ENCODE measurements around the gene CHRNA7.

CHRNA7 gene

DNA sequence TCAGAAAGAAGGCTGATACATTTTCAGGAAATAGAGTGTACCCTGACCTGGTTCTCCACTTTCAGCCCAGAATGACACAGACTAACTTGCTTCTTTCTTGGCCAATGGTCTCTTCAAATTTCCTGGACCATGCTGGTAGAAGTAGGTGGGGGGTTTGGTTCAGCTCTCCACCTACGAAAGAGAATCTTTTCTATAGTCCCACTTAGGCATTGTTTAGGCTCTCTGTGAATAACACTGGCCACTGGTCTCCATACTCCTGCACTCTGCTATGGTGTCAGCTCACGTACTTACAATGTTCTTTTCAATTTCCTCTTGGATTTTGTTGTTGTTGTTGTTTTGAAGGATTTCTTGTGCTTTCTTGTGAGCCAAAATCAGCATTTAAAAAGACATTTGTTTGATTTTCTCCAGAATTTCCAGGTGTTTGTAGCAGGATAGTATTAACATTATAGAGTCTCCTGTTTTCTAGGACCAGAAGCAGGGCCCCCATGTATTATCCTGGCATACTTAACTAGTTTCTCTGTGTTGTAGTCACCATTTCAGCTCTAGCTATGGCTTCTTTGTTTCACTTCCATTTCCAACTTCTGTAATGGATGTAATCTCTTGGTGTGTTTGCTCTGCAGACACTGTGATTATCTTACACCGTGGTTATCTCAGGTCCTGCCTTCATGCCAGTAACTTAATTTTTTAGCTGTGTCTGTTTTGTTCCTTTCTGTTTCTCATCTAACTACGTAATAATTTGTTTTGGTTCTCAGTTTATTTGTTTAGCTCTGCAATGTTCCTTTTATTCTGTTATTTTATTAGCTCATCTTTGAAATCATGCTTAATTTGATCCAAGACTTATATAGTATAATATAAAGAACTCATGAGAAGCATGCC, 61.4 kb downstream of the CHRNA7 start:
- no peak for DNase-seq

DNA sequence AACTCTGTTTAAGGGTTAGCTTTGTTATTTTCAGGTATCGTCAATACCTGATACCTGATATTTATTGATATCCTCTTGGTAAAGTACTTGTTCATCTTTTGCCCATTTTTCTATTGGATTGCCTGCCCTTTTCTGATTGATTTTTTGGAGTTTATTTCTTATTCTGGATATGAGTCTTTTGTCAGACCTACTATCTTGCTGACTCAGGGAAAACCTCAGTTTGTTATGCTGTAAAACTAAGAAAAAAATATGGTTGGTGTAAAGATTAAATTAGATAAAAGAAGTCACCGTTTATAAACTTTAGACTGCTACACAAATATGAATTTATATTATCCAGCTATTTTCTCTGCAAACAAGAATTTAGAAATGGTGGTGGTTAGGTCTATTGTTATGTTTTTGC, 65.9 kb downstream of the CHRNA7 start:
- no peak for DNase-seq

GRCh38 chr15:32096916-32097617, 66.8 kb downstream of the CHRNA7 start:
- no peak for DNase-seq

DNA sequence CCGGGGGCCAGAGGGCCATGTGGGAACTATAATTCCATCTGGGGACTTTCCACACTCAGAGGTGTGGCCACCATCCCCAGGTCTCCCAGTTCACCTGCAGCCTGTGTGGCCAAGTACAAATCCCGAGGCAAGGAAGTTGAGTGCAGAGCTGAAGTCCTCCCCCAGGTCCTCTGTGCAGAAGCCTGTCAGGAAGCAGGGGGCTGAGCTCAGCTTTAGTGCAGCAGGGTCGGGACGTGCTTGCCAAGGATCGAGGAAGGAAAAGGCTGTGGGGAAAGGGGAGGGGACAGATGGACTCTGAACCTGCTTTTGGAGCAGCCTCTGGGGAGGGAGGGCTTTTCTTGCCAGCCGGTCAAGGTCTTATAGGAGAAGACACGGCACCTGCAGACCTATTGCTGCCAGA, 67.7 kb downstream of the CHRNA7 start:
- no peak for DNase-seq

- no peak for DNase-seq
These were observed 68.9 kb downstream of the CHRNA7 start for GRCh38 chr15:32099097-32099785.

GRCh38 chr15:32099956-32100684, 69.8 kb downstream of the CHRNA7 start:
- no peak for DNase-seq

DNA sequence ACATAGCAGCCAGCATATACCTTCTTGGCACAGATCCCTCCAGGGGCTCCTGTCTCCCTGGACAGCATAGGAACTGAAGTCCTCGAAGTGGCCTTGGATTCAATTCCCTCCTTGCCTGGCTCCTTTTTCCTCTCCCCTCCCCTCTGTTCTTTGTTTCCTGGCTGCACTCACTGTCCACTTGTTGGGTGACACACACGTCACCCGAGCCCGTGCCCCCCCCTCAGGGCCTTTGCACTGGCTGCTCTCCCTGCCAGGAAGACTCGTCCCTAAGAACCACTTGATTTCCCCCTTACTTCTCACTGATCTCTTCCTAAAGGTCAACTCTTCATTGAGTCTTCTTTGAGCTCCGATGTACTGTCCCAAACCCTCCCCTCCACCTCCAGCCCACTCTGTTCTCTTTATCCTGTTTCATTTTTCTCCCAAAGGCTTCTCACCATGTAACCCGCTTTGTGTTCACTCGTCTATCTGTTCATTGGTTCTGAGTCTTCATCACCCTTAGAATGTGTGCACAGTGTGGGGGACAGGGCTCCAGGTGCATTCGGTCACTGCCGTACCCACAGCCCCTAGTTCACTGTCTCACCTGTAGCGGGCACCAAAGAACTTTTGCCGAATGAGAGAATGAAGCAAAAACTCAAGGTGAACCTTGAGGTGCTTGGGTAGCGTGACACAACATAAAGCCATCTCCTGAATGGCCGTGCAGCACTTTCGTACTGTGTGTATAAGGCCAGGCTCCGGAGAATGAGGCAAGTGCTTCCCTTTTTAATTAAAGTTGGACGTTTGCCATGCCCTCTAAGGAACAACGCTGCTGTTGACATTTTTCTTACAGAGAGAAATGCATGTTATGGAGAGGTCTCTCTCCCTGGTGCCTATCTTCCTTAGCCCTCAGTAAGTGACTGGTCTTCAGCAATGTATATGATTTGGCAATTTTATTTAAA, 74.0 kb downstream of the CHRNA7 start:
- no peak for DNase-seq

GRCh38 chr15:32105258-32106241, 75.2 kb downstream of the CHRNA7 start:
- no peak for DNase-seq

DNA sequence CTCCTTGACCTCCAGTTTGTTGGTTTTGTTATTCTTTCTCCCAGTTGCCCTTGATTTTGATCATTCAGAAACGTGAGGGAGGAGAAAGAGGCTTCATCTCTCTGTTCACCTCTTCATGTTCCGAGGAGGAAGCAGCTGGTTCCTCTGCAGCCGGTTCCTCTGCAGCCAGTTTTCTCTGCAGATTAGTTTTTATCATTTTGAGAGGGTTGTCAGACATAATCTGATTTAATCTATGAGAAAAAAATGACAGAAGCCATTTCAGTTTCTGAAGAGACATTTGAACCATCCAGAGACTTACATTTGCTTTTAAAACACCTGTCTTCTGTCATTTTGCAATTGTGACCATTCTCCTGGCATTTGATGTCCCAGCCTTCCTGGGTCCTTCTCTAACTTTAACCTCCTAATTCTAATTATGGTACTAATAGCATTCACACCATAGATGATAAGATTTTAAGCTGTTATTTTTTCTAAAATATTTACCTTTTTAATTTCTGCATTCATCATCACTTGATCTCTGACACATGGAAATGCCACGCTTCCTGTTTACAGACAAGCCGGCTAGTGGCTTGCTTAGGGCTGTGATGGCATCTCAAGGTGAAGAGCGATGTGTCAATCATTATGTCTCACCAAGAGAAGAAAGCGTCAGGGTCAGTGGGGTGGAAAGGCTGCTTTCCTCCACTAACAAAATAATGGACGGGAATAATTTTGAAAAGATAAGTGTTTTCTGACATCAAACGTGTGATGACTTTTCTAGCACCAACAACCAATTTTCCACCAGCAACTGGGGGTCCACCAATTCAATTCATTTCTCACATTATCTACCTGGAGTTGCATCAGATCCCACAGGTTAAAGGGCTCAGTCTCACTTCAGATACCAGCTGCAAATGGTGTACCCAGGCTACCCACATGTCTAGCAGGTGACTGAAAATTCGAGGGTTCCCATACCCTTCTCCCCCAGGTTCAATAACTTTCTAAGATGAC, 76.4 kb downstream of the CHRNA7 start:
- no peak for DNase-seq

DNA sequence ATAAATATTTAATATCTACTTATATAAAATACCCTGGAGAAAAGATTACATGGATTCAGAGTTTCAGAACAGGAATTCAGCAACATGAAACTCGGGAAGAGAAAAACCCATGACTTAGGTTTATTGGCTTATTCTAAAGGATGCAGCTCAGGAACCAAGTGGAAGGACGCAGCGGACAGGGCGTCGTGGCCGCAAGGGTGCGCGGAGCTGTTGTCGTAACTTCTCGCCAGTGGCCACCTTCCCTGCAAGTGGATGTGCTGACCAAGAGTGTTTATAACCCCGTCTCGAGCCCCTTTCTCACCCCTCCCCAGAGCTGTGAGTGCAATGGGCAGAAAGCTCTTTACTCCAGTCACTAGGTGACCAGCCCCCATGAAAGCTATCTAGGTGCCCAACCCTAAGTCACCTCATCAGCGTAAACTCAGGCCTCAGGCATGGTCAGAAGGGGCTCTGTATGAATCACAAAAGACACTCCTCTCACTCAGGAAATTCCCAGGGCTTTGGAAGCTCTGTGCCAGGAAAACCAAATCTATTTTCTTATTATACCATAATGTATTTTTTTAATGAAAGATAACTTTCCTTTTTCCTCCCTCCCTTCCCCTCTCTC, 77.3 kb downstream of the CHRNA7 start:
- no peak for DNase-seq

- DNase-seq: no peak
These were observed 78.3 kb downstream of the CHRNA7 start for GRCh38 chr15:32108661-32109060.

DNA sequence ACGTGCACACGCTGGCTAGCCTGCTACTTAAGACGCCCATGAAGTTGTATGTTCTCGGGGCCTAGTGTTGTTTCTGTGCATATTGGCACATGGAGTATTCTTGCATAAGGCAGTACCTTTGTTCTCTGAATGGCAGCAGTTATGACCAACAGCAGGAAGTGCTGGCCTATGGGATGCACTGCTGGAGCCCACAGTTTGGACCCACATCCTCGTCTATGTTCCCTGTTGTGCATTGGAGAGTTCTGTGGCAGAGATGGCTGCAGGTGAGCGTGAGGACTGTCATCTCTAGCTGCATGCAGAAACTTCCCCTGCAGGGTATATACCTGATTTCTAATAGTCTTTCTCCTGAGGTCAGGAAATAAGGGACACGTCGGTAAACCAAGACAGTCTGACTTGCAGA, 81.8 kb downstream of the CHRNA7 start:
- no peak for DNase-seq

- DNase-seq: no peak
These were observed 82.9 kb downstream of the CHRNA7 start for GRCh38 chr15:32113224-32113623.

GRCh38 chr15:32117122-32117521, 86.8 kb downstream of the CHRNA7 start:
- DNase-seq: no peak

DNA sequence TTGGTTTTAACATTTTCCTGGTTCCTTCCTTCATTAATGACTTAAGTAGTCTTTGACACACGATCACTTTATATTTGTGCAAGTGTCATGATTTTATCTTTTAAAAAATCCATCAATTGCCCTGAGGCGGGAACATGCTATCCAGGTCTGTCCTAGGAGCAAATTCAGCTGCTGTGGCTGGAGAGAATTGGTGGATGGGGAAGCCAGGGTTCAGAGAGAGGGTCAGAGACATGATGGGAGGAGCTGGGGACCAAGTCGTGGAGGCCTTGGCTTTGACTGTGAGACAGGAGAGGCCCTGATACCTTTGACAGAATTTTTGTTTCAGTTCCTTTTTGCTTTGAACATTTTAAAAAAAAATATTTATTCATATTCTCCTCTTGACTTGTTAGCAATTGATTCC, 89.0 kb downstream of the CHRNA7 start:
- DNase-seq: no peak

- no peak for DNase-seq
These were observed 89.5 kb downstream of the CHRNA7 start for GRCh38 chr15:32119694-32120330.

DNA sequence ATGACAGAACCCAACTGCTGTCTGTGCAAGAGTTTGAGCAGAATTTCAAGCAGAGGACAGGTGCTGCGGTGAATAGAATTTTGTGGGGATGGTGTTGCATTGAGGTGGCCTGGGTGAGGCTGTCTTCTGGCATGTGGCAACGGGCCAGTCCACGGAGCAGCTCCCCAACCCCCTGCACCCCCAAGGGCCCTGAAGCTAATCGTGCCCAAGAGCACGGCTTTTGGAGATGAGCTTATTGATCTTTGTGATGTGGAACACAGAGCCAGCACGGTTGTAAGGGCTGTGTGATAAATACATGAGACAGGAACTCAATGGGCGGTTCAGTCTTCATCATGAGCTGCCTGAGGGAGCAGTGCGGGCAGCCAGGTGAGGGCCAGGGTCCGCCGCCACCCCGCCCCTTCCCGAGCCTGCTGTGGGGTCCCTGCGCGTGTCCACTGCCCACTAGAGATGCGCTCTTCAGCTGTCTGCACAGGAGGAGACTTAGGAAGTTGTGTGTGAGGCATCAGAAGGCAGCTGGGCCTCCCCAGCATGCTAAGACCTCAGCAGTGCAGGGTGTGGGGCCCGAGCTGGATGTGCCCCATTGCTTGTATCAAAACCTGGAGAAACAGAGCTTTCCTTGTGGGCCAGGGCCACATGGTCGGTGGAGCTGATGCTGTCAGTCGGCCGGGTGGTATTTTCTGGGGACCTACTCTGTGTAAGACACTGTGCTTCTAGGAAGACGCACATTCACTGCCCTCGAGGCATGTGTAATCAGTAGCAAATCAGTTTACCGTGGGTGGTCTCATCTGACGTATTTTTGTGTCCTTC, 90.5 kb downstream of the CHRNA7 start:
- DNase-seq: no peak

GRCh38 chr15:32121384-32121695, 91.0 kb downstream of the CHRNA7 start:
- DNase-seq: no peak

Measured in NCI-H446 treated with DMSO at 0.1 percent for 48 hours (cell line).